Stimulated activated CD8-positive, alpha-beta memory T cell treated with anti-CD3 and anti-CD28 coated beads, Interleukin-4, amount 100 ng/mL, for 48 hours (primary cell): ENCODE data around the gene TEX52.
A peak's percentile ranks its signal among the peaks of the same experiment; 100 is the strongest.
"Not testable (repeated sequence)": the region's sequence is repeated elsewhere in the genome, so short reads cannot be mapped to it uniquely, and the experiment has no call there.

Source experiments
- DNase-seq: peaks from one replicate; pipeline ENCODE4 v3.0.0-alpha.2; 2020

Gene TEX52

GRCh38 chr12:2857021-2857431 is at the start of gene TEX52:
Gene TEX52, minus strand, starts transcription at chr12:2857039. Its CDS starts 13 bp downstream, at chr12:2857026.
- DNase-seq: no peak

GRCh38 chr12:2904260-2904659 is 47.4 kb upstream of the TEX52 start:
- DNase-seq: no peak

- DNase-seq: no peak
Measured at GRCh38 chr12:2902272-2902880, 45.5 kb upstream of the TEX52 start.

- no peak for DNase-seq
Measured at GRCh38 chr12:2900642-2901041, 43.8 kb upstream of the TEX52 start.

- no peak for DNase-seq
Measured at GRCh38 chr12:2897418-2897817, 40.6 kb upstream of the TEX52 start.

- DNase-seq: no peak
Measured at GRCh38 chr12:2895511-2895910, 38.7 kb upstream of the TEX52 start.

GRCh38 chr12:2895051-2895451 is 38.2 kb upstream of the TEX52 start:
- DNase-seq: no peak

- DNase-seq: no peak
Measured at GRCh38 chr12:2893007-2893406, 36.2 kb upstream of the TEX52 start.

- no peak for DNase-seq
Measured at GRCh38 chr12:2892246-2892645, 35.4 kb upstream of the TEX52 start.

- peak; percentile 52 for DNase-seq
Measured at GRCh38 chr12:2891240-2892053, 34.6 kb upstream of the TEX52 start.

- peak; percentile 98 for DNase-seq
Measured at GRCh38 chr12:2890388-2891239, 33.8 kb upstream of the TEX52 start, which contains the start of gene TULP3. Gene TULP3, plus strand, starts transcription at chr12:2890891. Its CDS starts 57 bp downstream, at chr12:2890948.

GRCh38 chr12:2890001-2890387 is 33.2 kb upstream of the TEX52 start:
- no peak for DNase-seq

GRCh38 chr12:2886768-2887450 is 30.1 kb upstream of the TEX52 start:
- no peak for DNase-seq

- no peak for DNase-seq
Measured at GRCh38 chr12:2884810-2885209, 28.0 kb upstream of the TEX52 start.

GRCh38 chr12:2879853-2880252 is 23.0 kb upstream of the TEX52 start:
- DNase-seq: no peak

GRCh38 chr12:2877953-2878732 is 21.3 kb upstream of the TEX52 start:
- DNase-seq: no peak

- DNase-seq: peak; percentile 92
Measured at GRCh38 chr12:2877047-2877952, 20.5 kb upstream of the TEX52 start, which contains the start of the genes FOXM1 and RHNO1. Gene FOXM1, minus strand, starts transcription at chr12:2877174. Its CDS starts 2,696 bp downstream, at chr12:2874478. Gene RHNO1, plus strand, starts transcription at chr12:2877223. Its CDS starts 8,144 bp downstream, at chr12:2885367.

- peak; percentile 51 for DNase-seq
Measured at GRCh38 chr12:2876431-2877046, 19.7 kb upstream of the TEX52 start.

GRCh38 chr12:2868986-2869632 is 12.3 kb upstream of the TEX52 start:
- DNase-seq: not testable (repeated sequence)

GRCh38 chr12:2864198-2864597 is 7.4 kb upstream of the TEX52 start:
- DNase-seq: no peak
